ENCODE measurements around the gene KCNC3.

- no peak for TF ChIP-seq CTCF (IDR thresholded peaks at IDR 0.05; ENCODE audit: low read length)
- TF ChIP-seq EZH2 (IDR thresholded peaks at IDR 0.05; ENCODE audit: borderline replicate concordance, low read length): no peak
These were observed 27.6 kb upstream of the KCNC3 start for GRCh38 chr19:50356691-50357177.
